A549 (cell line): ENCODE data around the gene DPYSL3.

ENCODE experiments used
- CHD4 ChIP-seq: fragments of 200-600 bp; sonication (generic); IDR thresholded peaks from 2 replicates; pipeline ENCODE4 v1.6.1; 2016; ENCODE audit warnings: antibody characterized with exemption, mild to moderate bottlenecking, borderline replicate concordance
- GATA3 ChIP-seq: IDR thresholded peaks from 2 replicates; pipeline ENCODE4 v1.6.1; 2012; ENCODE audit warnings: borderline replicate concordance
- RAD21 ChIP-seq, 2 experiments: fragments of >200 bp in 1 of 2; sonication (Bioruptor Twin) in 1 of 2; formaldehyde crosslinking in 1 of 2; IDR thresholded peaks in 1 of 2; conservative IDR thresholded peaks in 1 of 2; 2 replicates in 1 of 2; 3 replicates in 1 of 2; pipeline ENCODE4 v1.6.1; 2012 to 2018; ENCODE audit warnings: inconsistent platforms in 1 of 2
- SMC3 ChIP-seq: fragments of >200 bp; sonication (Bioruptor Twin); formaldehyde crosslinking; IDR thresholded peaks from 3 replicates; pipeline ENCODE4 v1.6.1; 2018; ENCODE audit warnings: inconsistent platforms
- TF ChIP-seq, protein P1 (sequence below): fragments of 150-350 bp; IDR thresholded peaks from 2 replicates; pipeline ENCODE4 v1.6.1; 2014; ENCODE audit warnings: low read depth, mild to moderate bottlenecking, low read length
- TF ChIP-seq, protein P2 (sequence below): IDR thresholded peaks from 2 replicates; pipeline ENCODE4 v1.6.1; 2012
- TF ChIP-seq, protein P3 (sequence below): fragments of >200 bp; sonication (Bioruptor Twin); formaldehyde crosslinking; IDR thresholded peaks from 3 replicates; pipeline ENCODE4 v1.5.1; 2016

DNA sequence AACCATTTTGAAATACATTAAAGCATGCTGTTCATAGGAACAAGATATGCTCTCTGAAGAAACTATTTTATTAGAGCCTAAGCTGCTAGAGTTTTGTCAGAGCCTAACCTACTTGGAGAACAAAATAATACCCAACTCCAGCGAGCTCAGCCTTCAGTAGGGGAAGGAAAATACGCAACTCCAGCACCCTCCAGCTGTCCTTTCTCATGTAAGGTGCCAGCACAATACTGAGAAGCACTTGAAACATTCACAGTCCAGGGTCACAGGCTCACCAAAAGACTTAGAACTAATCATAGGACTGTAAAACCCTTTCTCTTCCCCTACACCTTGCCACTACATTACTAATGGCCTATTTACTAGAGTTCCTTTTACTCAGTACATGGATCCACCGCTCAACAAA, 18.9 kb downstream of the DPYSL3 start:
- TF ChIP-seq RAD21 (conservative IDR thresholded peaks at IDR 0.05 in 1 of 2, IDR thresholded peaks at IDR 0.05 in 1 of 2) = no peak
- TF ChIP-seq, protein P1, sequence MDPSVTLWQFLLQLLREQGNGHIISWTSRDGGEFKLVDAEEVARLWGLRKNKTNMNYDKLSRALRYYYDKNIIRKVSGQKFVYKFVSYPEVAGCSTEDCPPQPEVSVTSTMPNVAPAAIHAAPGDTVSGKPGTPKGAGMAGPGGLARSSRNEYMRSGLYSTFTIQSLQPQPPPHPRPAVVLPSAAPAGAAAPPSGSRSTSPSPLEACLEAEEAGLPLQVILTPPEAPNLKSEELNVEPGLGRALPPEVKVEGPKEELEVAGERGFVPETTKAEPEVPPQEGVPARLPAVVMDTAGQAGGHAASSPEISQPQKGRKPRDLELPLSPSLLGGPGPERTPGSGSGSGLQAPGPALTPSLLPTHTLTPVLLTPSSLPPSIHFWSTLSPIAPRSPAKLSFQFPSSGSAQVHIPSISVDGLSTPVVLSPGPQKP = no peak
- TF ChIP-seq SMC3 = no peak
- TF ChIP-seq, protein P2, sequence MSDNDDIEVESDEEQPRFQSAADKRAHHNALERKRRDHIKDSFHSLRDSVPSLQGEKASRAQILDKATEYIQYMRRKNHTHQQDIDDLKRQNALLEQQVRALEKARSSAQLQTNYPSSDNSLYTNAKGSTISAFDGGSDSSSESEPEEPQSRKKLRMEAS = no peak
- no peak for TF ChIP-seq CHD4
- no peak for TF ChIP-seq GATA3
- TF ChIP-seq, protein P3, sequence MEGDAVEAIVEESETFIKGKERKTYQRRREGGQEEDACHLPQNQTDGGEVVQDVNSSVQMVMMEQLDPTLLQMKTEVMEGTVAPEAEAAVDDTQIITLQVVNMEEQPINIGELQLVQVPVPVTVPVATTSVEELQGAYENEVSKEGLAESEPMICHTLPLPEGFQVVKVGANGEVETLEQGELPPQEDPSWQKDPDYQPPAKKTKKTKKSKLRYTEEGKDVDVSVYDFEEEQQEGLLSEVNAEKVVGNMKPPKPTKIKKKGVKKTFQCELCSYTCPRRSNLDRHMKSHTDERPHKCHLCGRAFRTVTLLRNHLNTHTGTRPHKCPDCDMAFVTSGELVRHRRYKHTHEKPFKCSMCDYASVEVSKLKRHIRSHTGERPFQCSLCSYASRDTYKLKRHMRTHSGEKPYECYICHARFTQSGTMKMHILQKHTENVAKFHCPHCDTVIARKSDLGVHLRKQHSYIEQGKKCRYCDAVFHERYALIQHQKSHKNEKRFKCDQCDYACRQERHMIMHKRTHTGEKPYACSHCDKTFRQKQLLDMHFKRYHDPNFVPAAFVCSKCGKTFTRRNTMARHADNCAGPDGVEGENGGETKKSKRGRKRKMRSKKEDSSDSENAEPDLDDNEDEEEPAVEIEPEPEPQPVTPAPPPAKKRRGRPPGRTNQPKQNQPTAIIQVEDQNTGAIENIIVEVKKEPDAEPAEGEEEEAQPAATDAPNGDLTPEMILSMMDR = no peak
